ENCODE measurements around the gene DNAH1.

Gene DNAH1

GRCh38 chr3:52383446-52383845 is 67.3 kb downstream of the DNAH1 start:
- no peak for DNase-seq
- Histone ChIP-seq H3K4me3 (ENCODE audit: low read depth, low read length) (no peak overlapping the region), H3K9me3 (no peaks in the 10 kb centered on the region), H3K4me1 (no peaks in the 10 kb centered on the region), H3K36me3 (no peaks in the 10 kb centered on the region), H3K27me3 (no peaks in the 10 kb centered on the region)
- TF ChIP-seq, protein P1, sequence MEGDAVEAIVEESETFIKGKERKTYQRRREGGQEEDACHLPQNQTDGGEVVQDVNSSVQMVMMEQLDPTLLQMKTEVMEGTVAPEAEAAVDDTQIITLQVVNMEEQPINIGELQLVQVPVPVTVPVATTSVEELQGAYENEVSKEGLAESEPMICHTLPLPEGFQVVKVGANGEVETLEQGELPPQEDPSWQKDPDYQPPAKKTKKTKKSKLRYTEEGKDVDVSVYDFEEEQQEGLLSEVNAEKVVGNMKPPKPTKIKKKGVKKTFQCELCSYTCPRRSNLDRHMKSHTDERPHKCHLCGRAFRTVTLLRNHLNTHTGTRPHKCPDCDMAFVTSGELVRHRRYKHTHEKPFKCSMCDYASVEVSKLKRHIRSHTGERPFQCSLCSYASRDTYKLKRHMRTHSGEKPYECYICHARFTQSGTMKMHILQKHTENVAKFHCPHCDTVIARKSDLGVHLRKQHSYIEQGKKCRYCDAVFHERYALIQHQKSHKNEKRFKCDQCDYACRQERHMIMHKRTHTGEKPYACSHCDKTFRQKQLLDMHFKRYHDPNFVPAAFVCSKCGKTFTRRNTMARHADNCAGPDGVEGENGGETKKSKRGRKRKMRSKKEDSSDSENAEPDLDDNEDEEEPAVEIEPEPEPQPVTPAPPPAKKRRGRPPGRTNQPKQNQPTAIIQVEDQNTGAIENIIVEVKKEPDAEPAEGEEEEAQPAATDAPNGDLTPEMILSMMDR (IDR thresholded peaks at IDR 0.05; ENCODE audit: low read depth, low read length) = no peak

DNA sequence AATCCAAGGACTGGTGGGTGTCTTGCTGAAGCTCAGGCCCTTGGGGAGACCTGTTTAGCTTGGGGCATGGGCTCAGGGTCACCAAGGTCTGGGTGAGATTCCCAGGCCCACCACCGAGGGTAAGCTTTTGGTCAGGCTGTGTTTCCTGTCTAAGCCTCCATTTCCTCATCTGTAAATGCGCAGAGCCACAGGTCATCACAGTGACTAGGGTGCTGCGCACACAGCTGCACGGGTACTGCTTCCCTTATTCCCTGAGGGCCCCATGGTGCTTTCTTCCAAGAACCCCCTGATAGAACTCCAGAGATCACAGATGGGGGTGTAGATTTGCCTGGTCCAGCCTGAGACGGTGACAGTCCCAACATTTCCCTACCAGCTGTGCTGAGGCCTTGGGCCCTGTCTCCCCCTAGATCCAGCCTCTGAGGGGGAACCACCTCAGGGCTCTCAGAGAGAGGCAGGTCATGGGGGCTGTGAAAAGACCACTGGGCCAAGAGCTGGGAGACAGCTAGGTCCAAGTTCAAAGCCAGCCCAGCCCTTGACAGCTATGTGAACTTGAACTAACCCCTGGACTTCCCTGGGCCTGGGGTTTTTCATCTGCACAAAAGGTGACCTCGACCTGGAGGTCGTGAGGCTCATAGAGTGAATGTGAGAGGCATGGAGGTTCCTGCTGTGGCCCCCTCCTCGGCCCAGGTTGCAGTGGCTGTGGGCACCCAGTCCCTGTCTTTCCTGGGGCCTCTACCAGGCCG is 68.1 kb downstream of the DNAH1 start:
- H3K4me3 ChIP-seq (ENCODE audit: low read depth, low read length) = no peak overlapping the region
- TF ChIP-seq, protein P1 (IDR thresholded peaks at IDR 0.05; ENCODE audit: low read depth, low read length) = no peak
- H3K36me3 ChIP-seq = no peaks in the 10 kb centered on the region
- H3K4me1 ChIP-seq = no peaks in the 10 kb centered on the region
- DNase-seq = no peak
- H3K27me3 ChIP-seq = no peaks in the 10 kb centered on the region
- H3K9me3 ChIP-seq = no peaks in the 10 kb centered on the region

- H3K27me3 ChIP-seq = no peaks in the 10 kb centered on the region
- H3K4me1 ChIP-seq = no peaks in the 10 kb centered on the region
- no peaks in the 10 kb centered on the region for H3K9me3 ChIP-seq
- DNase-seq = peak; percentile 46
- no peak overlapping the region for H3K4me3 ChIP-seq (ENCODE audit: low read depth, low read length)
- H3K36me3 ChIP-seq = no peaks in the 10 kb centered on the region
- TF ChIP-seq, protein P1 (IDR thresholded peaks at IDR 0.05; ENCODE audit: low read depth, low read length) = peak; percentile 53
Observed at GRCh38 chr3:52385157-52385556, 69.0 kb downstream of the DNAH1 start.

- Histone ChIP-seq H3K36me3 (no peaks in the 10 kb centered on the region), H3K4me3 (ENCODE audit: low read depth, low read length) (no peak overlapping the region), H3K4me1 (no peaks in the 10 kb centered on the region), H3K9me3 (no peaks in the 10 kb centered on the region), H3K27me3 (no peaks in the 10 kb centered on the region)
- DNase-seq = no peak
- TF ChIP-seq, protein P1 (IDR thresholded peaks at IDR 0.05; ENCODE audit: low read depth, low read length) = no peak
Observed at GRCh38 chr3:52387481-52387880, 71.4 kb downstream of the DNAH1 start.

DNA sequence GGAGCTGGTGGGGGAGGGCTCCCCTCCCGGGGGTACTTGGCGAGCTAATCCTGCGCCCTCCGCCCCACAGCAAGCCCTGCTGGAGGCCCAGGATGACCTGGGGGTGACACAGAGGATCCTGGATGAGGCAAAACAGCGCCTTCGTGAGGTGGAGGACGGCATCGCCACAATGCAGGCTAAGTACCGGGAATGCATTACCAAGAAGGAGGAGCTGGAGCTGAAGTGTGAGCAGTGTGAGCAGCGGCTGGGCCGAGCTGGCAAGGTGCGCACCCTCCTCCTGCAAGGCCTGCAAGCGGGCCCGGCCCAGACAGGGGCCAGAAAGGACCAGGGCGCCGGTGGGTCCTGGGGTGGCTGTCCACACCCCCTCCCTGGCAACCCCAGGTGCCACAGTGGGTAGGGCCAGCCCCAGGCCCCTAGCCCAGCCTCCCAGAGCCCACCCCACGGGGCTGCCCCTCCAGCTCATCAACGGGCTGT is 72.3 kb downstream of the DNAH1 start:
- Histone ChIP-seq H3K4me1 (no peaks in the 10 kb centered on the region), H3K4me3 (ENCODE audit: low read depth, low read length) (no peak overlapping the region), H3K27me3 (no peaks in the 10 kb centered on the region), H3K36me3 (no peaks in the 10 kb centered on the region), H3K9me3 (no peaks in the 10 kb centered on the region)
- TF ChIP-seq, protein P1 (IDR thresholded peaks at IDR 0.05; ENCODE audit: low read depth, low read length) = no peak
- no peak for DNase-seq

GRCh38 chr3:52388933-52389332 is 72.8 kb downstream of the DNAH1 start:
- H3K36me3 ChIP-seq = no peaks in the 10 kb centered on the region
- no peak for DNase-seq
- TF ChIP-seq, protein P1 (IDR thresholded peaks at IDR 0.05; ENCODE audit: low read depth, low read length) = no peak; the same call in 1 of the 2 replicates
- H3K4me3 ChIP-seq (ENCODE audit: low read depth, low read length) = no peak overlapping the region
- H3K9me3 ChIP-seq = no peaks in the 10 kb centered on the region
- H3K27me3 ChIP-seq = no peaks in the 10 kb centered on the region
- H3K4me1 ChIP-seq = no peaks in the 10 kb centered on the region

All from BE2C (cell line).